ENCODE measurements around the gene LYST.

DNA sequence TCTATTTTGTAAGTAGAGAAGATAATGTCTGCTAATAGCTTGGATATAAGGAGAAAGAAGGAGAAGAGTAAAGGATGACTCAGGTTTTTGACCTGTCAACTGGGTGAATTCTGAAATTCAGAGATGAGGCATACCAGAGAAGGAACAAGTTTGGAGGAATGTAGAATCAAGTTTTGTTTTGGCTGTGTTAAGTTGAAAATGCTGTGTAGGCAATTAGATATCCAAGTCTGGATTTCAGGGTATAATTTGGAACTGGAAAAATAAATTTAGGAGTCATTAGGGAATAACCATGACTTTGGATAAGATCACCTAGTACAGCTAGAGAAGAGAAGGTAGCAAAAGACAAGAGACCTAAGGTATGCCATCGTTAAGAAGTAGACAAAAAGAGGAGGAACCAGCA, 194.7 kb downstream of the LYST start:
- TF ChIP-seq, protein P1, sequence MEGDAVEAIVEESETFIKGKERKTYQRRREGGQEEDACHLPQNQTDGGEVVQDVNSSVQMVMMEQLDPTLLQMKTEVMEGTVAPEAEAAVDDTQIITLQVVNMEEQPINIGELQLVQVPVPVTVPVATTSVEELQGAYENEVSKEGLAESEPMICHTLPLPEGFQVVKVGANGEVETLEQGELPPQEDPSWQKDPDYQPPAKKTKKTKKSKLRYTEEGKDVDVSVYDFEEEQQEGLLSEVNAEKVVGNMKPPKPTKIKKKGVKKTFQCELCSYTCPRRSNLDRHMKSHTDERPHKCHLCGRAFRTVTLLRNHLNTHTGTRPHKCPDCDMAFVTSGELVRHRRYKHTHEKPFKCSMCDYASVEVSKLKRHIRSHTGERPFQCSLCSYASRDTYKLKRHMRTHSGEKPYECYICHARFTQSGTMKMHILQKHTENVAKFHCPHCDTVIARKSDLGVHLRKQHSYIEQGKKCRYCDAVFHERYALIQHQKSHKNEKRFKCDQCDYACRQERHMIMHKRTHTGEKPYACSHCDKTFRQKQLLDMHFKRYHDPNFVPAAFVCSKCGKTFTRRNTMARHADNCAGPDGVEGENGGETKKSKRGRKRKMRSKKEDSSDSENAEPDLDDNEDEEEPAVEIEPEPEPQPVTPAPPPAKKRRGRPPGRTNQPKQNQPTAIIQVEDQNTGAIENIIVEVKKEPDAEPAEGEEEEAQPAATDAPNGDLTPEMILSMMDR (IDR thresholded peaks at IDR 0.05; ENCODE audit: poor library complexity, severe bottlenecking), result no peak
- TF ChIP-seq POLR2AphosphoS5 (IDR thresholded peaks at IDR 0.05) (no peak), EP300 (conservative IDR thresholded peaks at IDR 0.05; ENCODE audit: poor library complexity, severe bottlenecking) (no peak), SMC3 (conservative IDR thresholded peaks at IDR 0.05; ENCODE audit: poor library complexity) (no peak)
- TF ChIP-seq, protein P2, sequence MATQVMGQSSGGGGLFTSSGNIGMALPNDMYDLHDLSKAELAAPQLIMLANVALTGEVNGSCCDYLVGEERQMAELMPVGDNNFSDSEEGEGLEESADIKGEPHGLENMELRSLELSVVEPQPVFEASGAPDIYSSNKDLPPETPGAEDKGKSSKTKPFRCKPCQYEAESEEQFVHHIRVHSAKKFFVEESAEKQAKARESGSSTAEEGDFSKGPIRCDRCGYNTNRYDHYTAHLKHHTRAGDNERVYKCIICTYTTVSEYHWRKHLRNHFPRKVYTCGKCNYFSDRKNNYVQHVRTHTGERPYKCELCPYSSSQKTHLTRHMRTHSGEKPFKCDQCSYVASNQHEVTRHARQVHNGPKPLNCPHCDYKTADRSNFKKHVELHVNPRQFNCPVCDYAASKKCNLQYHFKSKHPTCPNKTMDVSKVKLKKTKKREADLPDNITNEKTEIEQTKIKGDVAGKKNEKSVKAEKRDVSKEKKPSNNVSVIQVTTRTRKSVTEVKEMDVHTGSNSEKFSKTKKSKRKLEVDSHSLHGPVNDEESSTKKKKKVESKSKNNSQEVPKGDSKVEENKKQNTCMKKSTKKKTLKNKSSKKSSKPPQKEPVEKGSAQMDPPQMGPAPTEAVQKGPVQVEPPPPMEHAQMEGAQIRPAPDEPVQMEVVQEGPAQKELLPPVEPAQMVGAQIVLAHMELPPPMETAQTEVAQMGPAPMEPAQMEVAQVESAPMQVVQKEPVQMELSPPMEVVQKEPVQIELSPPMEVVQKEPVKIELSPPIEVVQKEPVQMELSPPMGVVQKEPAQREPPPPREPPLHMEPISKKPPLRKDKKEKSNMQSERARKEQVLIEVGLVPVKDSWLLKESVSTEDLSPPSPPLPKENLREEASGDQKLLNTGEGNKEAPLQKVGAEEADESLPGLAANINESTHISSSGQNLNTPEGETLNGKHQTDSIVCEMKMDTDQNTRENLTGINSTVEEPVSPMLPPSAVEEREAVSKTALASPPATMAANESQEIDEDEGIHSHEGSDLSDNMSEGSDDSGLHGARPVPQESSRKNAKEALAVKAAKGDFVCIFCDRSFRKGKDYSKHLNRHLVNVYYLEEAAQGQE (IDR thresholded peaks at IDR 0.05; ENCODE audit: borderline replicate concordance), result no peak

All from neural cell (in vitro differentiated cells).